HFF-Myc (cell line): ENCODE data around the gene GFOD2.

Experiments used
- DNase-seq: peaks from one replicate; pipeline ENCODE4 v3.0.0-alpha.2; 2011; ENCODE audit warnings: low read depth; ENCODE audit errors: extremely low read depth
- H3K4me3 ChIP-seq: replicated peaks from 2 replicates; pipeline ENCODE4 v1.5.1; 2011; ENCODE audit warnings: low read depth, mild to moderate bottlenecking, control low read depth, low read length
- CTCF ChIP-seq: IDR thresholded peaks from 2 replicates; pipeline ENCODE4 v1.5.1; 2012; ENCODE audit warnings: mild to moderate bottlenecking, low read depth, low read length, control low read depth; ENCODE audit errors: missing control alignments

GFOD2 gene

GRCh38 chr16:67707790-67708189 lies 11.3 kb downstream of the GFOD2 start:
- H3K4me3 ChIP-seq: no peak overlapping the region
- TF ChIP-seq CTCF: no peak
- DNase-seq: no peak

- H3K4me3 ChIP-seq: no peak overlapping the region
- no peak for DNase-seq
- no peak for TF ChIP-seq CTCF
Measured at GRCh38 chr16:67707210-67707609, 11.9 kb downstream of the GFOD2 start.

- no peak for DNase-seq
- H3K4me3 ChIP-seq: no peak overlapping the region
- TF ChIP-seq CTCF: no peak
Measured at GRCh38 chr16:67704110-67704509, 15.0 kb downstream of the GFOD2 start.

- no peak for DNase-seq
- H3K4me3 ChIP-seq: no peak overlapping the region
- no peak for TF ChIP-seq CTCF
Measured at GRCh38 chr16:67703626-67704025, 15.5 kb downstream of the GFOD2 start.

- TF ChIP-seq CTCF: no peak
- DNase-seq: no peak
- no peak overlapping the region for H3K4me3 ChIP-seq
Measured at GRCh38 chr16:67702130-67702529, 17.0 kb downstream of the GFOD2 start.

- DNase-seq: no peak
- TF ChIP-seq CTCF: no peak
- H3K4me3 ChIP-seq: no peak overlapping the region
Measured at GRCh38 chr16:67701420-67701819, 17.7 kb downstream of the GFOD2 start.

- H3K4me3 ChIP-seq: no peak overlapping the region
- TF ChIP-seq CTCF: no peak
- DNase-seq: no peak
Measured at GRCh38 chr16:67699265-67699664, 19.9 kb downstream of the GFOD2 start.
